ENCODE results near the gene GTF3C5.

DNA sequence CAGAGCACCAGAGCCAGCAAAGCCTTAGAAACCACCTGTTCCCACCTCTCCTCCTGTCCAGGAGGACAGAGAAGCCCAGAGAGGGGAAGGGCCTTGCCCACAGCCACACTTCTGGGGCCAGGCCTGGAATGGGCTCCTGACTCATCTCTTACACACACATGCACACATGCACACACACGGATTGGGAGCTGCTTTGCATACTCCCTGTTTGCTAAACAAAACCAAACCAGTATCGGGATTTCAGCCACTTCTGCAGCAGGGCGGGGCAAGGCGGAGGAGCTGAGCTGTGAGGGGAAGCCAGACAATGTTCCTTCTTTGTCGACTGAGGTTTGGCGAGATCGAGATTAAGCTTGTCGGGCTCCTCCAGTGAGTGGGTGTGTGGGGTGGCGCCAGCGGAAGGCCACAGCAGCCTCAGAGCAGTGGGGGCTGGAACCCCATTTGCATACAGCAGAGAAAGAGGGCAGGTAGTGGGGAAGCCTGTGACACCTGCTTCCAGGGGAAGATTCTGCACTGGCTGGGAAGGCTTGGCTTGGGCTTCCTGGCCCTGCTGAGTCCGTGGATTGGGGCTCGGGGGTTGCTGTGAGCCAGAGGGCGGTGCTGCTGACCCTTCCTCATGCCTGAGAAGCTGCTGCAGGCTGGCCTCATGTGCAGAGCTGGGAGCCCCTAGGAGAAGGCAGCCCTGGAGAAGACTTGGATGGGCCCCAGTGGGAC, 36.2 kb upstream of the GTF3C5 start:
- no peak for TF ChIP-seq CTCF (conservative IDR thresholded peaks at IDR 0.05; ENCODE audit: low read depth, low read length)
- TF ChIP-seq CHD1 (IDR thresholded peaks at IDR 0.05; ENCODE audit: low read depth, low read length) = no peak
